Keratinocyte (primary cell): ENCODE data around the gene ACD.

ENCODE experiments used
- EZH2 ChIP-seq: IDR thresholded peaks from one replicate; pipeline ENCODE4 v1.6.1; 2012; ENCODE audit warnings: inconsistent platforms, mild to moderate bottlenecking, low read length, moderate library complexity
- TF ChIP-seq, protein P1 (sequence below), 3 experiments: IDR thresholded peaks in 1 of 3; conservative IDR thresholded peaks in 1 of 3; optimal IDR thresholded peaks in 1 of 3; 2 replicates in 2 of 3; 3 replicates in 1 of 3; pipeline versions ENCODE3 to v1.5.1; 2011; ENCODE audit warnings: low read length in 3 of 3, mild to moderate bottlenecking in 3 of 3, moderate library complexity in 2 of 3, control low read depth in 1 of 3, inconsistent platforms in 1 of 3; ENCODE audit not compliant: insufficient read depth in 2 of 3; ENCODE audit errors: extremely low read depth in 1 of 3

- no peak for TF ChIP-seq EZH2
- TF ChIP-seq, protein P1, sequence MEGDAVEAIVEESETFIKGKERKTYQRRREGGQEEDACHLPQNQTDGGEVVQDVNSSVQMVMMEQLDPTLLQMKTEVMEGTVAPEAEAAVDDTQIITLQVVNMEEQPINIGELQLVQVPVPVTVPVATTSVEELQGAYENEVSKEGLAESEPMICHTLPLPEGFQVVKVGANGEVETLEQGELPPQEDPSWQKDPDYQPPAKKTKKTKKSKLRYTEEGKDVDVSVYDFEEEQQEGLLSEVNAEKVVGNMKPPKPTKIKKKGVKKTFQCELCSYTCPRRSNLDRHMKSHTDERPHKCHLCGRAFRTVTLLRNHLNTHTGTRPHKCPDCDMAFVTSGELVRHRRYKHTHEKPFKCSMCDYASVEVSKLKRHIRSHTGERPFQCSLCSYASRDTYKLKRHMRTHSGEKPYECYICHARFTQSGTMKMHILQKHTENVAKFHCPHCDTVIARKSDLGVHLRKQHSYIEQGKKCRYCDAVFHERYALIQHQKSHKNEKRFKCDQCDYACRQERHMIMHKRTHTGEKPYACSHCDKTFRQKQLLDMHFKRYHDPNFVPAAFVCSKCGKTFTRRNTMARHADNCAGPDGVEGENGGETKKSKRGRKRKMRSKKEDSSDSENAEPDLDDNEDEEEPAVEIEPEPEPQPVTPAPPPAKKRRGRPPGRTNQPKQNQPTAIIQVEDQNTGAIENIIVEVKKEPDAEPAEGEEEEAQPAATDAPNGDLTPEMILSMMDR (optimal IDR thresholded peaks at IDR 0.05 in 1 of 3, IDR thresholded peaks at IDR 0.05 in 1 of 3, conservative IDR thresholded peaks at IDR 0.05 in 1 of 3; ENCODE audit: extremely low read depth in 1 of 3, insufficient read depth in 2 of 3, low read length in 3 of 3), result peak in 2 of 3 experiments; percentile 22 to 32
Observed at GRCh38 chr16:67668495-67669157, 8.6 kb upstream of the ACD start.
